AG20443 (cell line): Measurements from ENCODE around the gene LRIG3.
"Not testable (repeated sequence)": the region's sequence is repeated elsewhere in the genome, so short reads cannot be mapped to it uniquely, and the experiment has no call there.

Experiments used
- DNase-seq: peaks from one replicate; pipeline ENCODE4 v3.0.0; 2012; ENCODE audit warnings: low spot score, mixed read lengths

LRIG3 gene

GRCh38 chr12:58855630-58856029 is 64.7 kb downstream of the LRIG3 start:
- DNase-seq: not testable (repeated sequence)

GRCh38 chr12:58850826-58851225 is 69.5 kb downstream of the LRIG3 start:
- peak; percentile 45 for DNase-seq

- no peak for DNase-seq
Observed at GRCh38 chr12:58847901-58848600, 72.3 kb downstream of the LRIG3 start.

GRCh38 chr12:58844161-58844560 is 76.1 kb downstream of the LRIG3 start:
- DNase-seq: no peak

GRCh38 chr12:58841058-58841798 is 79.1 kb downstream of the LRIG3 start:
- no peak for DNase-seq

- DNase-seq: no peak
Observed at GRCh38 chr12:58833853-58834252, 86.5 kb downstream of the LRIG3 start.

GRCh38 chr12:58832920-58833319 is 87.4 kb downstream of the LRIG3 start:
- DNase-seq: no peak
